ENCODE results near the gene NPVF. TPM values are rescaled to one million over a fixed set of nuclear protein-coding genes. Genes with fewer than 3 reads are reported as not detected.

Gene NPVF
- total RNA-seq, 1 donor from 2014 or later: not detected

DNA sequence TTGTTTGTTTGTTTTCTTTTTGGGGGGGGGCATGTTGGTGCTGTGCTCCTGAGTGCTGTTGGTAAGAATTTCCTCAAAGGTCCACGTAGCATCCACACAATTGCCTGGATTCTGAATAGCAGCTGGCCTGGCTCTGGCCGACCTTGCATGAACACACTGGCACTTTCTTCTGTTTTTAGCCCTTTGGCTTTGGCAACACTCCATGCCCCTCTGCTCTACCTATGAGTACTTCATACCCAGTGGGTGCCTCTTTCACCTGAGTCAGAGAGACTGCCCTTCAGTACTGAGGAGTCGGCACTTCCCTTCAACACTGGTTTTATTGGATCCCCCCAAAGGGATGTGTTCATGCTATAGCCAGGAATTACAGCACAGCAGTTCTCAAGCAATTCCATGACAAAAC is 7.2 kb upstream of the NPVF start:
- intact Hi-C loops (cut with micrococcal nuclease): no loop called here

DNA sequence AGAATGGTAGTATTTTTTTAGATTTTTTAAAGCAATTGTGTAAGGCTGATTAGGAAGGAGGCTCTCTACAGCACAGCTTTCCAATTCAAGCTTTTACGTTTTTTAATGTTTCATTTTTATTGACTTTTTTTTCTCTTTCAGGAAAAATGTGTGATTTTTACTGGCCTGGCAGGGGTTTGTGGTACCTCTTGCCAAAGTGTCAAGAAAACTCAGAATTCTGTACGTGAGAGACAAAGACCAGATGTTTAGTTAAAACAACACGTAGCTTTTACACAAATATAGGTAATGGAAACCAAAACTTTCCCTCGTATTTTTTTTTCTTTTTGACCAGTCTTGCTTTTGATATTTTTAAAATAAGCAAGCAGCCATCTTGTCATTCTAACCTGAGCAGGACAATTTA is 6.0 kb upstream of the NPVF start:
- intact Hi-C loops (cut with micrococcal nuclease): no loop called here

DNA sequence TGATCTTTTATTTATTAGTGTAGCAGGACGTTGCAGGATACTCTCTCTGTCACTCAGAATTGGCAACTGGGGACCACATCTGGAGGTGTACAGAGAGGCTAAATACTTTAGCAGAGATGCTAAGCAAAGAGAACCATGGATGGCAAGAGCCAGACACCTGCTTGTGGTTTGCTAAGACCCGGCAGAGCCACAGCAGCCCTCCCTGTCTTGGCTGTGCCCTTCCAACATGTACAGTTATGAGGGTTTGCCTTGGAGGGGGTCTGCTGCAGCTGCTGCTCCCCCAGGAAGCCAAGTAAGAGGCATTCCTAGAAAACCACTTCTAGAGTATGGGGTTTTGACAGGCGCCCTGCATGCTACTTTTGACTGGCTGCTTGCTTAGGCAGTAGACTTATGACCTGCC is 5.1 kb downstream of the NPVF start:
- intact Hi-C loops (cut with micrococcal nuclease): no loop called here

DNA sequence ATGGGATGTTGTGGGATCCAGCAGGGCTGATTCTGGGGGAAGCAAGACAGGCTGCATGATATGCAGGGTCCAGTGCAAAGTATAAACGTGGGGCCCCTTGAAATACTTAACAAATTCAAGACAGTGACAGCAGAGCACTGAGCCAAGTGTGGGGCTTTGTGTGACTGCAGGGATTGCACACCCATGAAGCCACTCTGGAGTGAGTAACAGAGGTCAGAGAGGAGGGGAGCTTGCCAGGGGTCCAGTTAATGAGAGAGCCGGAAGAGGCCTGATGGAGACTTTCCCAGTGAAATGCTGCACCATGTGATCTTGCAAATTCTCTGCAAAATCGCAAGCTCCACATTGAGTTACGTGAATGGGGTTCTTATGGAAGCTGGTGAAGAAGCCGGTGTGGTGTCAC is 5.6 kb downstream of the NPVF start:
- intact Hi-C loops (cut with micrococcal nuclease): no loop called here

DNA sequence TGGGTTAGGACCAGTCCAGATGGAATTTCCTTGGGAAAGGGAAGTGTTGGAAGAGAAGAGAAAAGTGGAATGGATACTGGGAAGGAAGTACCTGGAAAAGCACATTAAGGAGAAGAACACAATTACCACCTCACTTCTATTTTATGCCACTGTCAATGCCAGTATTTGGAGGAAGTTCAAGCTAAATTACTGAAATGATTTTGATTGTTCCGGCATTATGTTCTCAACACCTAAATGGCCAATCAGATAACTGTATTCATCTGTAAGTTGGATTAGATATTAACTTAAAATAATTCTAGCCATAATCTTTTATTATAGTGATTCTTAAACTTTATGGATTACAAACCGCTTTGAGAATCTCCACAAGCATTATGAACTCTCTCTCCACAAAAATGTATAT is 7.3 kb downstream of the NPVF start:
- intact Hi-C loops (cut with micrococcal nuclease): no loop called here

DNA sequence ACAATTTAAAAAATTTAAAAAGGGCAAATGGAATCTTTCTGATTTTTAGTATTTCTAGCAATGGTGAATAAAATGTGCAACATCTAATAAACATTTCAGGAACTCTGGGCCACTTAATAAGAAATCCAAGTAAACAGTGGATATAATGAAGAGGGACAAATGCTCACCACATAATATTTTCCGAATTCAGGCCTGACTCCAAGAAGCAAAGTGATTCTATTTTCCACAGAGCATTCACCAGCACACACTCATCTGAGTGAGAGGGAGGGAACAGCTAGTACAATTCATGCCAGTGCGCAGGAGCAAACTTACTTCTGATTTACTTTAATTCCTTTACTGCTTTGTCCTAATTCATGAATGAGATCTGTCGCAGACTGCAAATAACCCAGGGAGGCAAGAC is 10.1 kb downstream of the NPVF start:
- intact Hi-C loops (cut with micrococcal nuclease): no loop called here

DNA sequence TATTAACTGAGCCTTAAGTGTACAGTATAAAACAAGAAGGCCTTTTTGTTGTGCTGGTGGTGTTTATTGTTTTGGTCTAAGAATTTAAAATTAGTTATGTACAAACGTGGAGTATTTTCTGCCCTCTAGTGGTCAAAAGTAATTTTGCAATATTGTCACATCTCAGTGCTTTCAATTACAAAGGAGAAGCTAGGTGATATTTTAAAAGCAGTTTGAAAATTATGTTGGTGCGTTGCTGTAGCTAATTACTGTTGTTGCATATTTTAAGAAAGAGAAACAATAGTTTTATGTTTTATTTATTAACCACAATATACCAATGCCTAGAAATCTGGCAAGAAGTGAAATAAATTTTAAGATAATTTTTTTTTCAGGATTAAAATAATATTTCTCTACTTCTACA is 11.4 kb downstream of the NPVF start:
- intact Hi-C loops (cut with micrococcal nuclease): loop anchor here (1.0 kb wide), 1 partner anchor 37 kb away; a partner anchor contains a TSS

DNA sequence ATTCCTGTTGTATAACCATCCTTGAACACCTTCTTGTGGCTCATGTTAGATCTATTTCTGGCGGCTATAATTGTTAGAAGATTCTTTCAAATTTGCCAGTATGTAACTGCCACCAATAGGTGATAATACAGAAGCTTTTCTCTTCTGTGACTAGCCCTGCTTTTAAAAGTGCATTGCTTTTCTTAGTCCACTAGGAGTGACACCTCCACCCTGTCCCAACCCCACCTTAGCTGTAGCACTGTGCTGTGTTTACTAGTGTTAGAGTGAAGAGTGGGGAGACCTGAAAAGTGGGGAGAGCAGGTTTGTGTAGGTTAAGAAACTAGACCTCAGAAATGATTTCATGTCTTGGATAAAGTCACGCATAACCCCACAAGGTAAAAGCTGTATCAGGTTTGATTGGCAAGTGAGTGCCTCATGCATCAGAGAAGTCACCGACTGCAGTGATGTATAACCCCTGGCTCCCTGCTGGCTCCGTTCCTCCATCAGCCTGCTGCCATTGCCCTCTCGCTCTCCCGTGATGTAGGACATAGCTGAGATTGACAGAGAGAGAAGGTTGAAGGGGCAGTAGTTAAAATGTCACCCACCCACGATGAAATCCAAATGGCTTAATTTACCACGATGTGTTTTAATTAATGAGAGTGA is 12.5 kb downstream of the NPVF start:
- intact Hi-C loops (cut with micrococcal nuclease): no loop called here

DNA sequence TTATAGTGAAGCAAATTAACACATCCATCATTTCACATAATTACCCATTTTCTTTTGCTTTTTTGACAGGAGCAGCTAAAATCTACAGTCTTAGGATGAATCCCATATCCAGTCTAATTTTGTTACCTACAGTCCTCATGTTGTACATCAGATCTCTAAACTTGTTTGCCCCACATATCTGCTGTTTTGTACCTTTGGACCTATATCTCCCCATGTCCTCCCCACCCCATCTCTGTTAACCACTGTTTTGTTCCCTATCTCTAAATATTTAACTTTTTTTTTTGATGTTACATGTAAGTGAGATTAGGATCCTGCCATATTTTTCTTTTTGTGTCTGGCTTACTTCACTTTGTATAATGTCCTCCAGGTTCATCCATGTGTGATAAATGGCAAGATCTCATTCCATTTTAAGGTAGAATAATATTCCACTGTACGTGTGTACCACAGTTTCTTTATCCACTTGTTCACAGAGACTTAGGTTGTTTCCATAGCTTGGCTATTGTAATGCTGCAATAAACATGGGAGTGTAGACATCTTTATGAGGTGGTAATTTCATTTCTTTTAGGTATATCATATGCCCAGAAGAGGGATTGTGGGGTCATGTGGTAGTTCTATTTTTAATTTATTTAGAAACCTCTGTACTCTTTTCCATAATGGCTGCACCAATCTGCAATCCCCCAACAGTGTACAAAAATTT is 19.6 kb downstream of the NPVF start:
- intact Hi-C loops (cut with micrococcal nuclease): no loop called here

DNA sequence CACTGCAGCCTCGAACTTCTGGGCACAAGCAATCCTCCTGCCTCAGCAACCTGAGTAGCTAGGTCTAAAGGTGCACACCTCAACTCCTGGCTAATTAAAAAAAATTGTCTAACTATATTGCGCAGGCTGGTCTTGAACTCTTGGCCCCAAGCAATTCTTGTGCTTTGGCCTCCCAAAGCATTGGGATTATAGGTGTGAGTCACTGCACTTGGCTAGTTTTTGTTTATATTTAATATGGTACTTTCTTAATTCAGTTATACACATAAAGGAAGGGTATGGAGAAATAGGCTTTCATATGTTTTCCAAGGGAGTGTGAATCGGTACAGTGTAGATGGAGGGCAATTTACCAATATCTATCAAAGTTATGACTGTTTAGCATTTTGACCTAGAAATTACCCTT is 20.4 kb downstream of the NPVF start:
- intact Hi-C loops (cut with micrococcal nuclease): no loop called here

DNA sequence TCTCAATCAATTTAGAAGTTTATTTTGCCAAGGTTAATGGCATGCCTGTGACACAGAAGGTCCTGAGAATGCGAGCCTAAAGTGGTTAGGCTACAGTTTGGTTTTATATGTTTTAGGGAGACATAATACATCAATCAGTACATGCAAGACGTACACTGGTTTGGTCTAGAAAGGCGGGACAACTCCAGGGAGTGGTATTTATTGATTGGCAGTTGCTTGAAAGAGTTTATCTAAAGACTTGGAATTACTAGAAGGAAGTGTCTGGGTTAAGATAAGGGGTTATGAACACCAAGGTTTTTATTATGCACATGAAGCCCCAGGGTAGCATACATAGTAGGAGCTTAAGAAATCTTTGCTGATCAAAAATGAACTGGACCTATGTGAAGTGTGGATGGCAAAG is 21.5 kb downstream of the NPVF start:
- intact Hi-C loops (cut with micrococcal nuclease): no loop called here

DNA sequence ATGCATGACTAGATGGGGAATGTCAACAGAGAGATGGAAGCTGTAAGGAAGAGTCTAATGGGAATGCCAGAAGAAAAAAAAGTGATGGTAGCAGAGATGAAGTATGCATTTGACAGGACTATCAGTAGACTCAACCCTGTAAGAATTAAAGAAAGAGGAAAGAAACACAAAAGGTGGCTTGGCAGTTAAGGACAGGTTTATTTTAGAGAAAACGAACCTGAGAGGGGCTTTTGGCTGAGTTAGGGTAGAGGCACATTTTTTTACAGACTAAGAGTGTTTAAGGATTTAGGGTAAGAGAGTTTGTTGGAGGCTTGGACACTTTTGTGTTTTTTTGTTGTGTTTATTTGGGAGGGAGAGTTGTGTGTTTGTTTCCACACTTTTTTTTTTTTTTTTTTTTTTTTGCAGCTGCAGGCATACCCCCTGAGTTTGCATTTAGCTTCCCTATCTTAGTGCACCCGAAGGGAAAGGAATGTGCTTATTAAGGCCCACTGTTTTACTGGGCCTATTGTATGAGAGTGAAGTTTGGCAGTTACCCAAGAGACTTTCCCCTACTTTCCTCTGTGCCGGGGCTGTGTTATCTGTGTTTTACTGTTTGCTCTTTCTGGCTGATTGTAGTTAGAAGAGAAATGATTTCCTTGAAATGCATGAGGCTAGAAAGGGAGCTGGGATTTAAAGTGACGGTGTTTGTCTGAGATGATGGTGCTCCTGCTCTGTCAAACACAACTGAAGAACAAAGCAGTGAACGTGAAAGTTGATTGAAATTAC is 32.0 kb downstream of the NPVF start:
- intact Hi-C loops (cut with micrococcal nuclease): no loop called here

DNA sequence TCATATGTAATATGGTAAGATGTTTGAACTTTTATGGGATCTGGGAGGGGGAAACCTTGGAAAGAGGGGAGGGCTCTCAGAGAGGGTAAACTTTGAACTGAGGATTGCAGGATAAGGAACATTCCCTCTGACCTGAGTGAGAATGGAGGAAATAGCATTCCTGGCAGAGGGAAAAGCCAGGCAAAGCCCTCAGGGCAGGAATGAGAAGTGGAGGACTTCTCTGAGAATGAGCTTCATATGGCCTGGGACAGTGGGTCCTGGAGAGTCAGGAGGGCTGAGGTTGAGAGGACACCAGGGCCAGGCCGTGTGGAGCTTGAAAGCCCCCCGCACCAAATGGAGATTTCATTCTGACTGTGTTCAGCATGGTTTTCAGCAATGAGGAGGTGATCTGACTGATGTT is 34.2 kb downstream of the NPVF start:
- intact Hi-C loops (cut with micrococcal nuclease): no loop called here

DNA sequence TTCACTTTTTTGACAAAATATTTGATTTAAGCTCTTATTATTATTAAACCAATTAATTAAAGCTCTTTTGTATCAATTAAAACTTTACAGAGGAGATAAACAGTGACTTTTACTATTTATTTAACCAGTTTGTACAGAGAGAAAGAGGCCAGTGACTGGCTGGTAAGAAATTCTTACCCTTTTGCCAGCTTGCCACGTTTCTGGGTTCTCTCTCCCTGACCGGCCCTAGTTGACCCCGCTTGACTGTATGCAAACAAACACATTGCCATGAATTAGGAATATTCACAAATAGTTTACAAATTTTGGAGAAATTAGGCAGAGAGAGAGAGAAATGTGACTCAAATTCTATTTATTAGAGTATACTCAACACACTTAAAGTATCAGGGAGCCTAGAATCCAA is 36.2 kb downstream of the NPVF start:
- intact Hi-C loops (cut with micrococcal nuclease): no loop called here

DNA sequence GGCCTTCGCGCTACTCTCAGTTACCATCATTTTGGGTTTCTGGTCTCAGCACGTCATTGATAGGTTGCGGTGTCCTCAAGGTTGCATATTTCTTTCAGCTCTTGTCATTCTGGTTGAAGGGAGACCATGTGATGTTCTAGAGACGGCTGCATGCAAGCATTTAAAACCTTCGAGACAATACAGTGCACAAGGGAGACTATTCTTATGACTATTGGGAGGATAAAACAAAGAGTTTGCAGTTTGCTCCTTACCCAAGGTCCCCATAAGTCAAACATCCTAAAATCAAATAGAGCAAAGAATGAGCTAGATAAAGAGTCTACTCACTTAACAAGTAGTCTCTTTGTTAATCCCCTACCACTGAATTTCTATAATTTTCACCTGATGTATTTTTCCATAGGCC is 39.1 kb downstream of the NPVF start:
- intact Hi-C loops (cut with micrococcal nuclease): loop anchor here (10.0 kb wide), 2 partner anchors 1106 to 1594 kb away; partner anchors contain the start of genes CCDC126 and SNX10

DNA sequence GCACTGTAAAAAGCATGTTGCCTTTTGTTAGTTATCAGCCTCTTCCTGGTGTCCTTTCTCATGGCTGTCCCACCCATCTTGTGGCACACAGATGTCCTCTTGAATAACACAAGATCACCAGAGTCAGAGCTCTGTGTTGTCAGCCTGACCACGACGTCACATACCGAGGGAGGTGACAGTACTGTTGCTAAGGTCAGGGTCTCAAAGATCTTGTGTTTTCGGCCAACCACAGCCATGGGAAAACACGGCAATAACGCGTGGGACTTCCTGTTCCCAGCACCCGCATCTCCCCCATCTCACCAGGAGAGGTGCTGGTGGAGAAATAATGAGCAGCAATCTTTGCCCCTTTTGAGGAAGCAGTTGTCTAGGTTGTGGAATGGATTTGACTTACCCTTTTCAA is 40.4 kb downstream of the NPVF start:
- intact Hi-C loops (cut with micrococcal nuclease): loop anchor here (10.0 kb wide), 2 partner anchors 1107 to 1593 kb away; partner anchors contain the start of genes CCDC126 and SNX10

DNA sequence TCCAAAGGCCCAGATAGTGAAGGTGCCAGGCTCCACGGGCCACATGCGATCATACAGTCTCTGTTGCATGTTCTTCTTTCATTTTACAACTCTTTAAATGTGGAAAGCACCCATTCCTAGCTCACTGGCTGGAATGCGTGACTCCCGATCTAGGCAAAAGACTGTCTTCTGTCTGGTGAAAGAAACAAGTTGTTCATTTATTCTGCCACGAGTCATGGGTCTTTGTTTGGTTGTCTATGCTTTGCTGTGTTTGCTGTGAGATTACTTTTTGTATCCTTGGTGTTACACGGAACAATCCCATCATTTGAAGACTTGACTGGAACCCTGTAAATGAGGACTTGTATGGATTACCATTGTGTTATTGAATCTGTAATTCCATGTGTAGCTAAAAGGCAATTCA is 41.9 kb downstream of the NPVF start:
- intact Hi-C loops (cut with micrococcal nuclease): loop anchor here (10.0 kb wide), 2 partner anchors 1108 to 1592 kb away; partner anchors contain the start of genes CCDC126 and SNX10

DNA sequence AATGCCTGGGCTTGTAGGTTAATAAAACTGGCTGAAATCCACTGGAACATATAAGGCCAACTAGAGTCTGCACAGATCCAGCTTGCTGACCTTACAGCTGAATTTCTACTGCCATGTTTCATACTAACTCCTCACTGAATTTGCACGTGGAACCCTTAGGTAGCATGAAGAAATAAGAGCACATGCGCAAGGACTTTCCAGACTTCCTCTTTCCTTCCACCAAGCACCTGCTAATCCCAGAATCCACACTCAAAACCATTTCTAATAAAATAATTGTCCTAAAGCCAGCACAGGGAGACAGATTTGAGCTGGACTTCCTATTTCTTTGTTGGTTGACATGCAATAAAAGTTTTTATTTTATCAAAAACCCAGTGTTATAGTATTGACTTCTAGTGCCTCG is 46.8 kb downstream of the NPVF start:
- intact Hi-C loops (cut with micrococcal nuclease): loop anchor here (2.0 to 10.0 kb wide), 7 partner anchors 385 to 1707 kb away; partner anchors contain the start of genes CCDC126, PALS2 and SNX10

DNA sequence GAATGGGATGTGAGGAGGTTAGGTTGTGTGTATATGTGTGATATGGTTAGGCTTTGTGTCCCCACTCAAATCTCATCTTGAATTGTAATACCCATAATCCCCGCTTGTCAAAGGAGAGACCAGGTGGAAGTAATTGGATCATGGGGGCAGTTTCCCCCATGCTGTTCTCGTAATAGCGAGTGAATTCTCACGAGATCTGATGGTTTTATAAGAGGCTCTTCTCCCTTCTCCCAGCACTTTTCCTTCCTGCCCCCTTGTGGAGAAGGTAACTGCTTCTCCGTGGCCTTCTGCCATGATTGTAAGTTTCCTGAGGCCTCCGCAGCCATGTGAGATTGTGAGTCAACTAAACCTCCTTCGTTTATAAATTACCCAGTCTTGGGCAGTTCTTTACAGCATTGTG is 47.3 kb downstream of the NPVF start:
- intact Hi-C loops (cut with micrococcal nuclease): loop anchor here (1.0 to 10.0 kb wide), 15 partner anchors 21 to 1706 kb away; partner anchors contain the start of genes CCDC126, CYCS, OSBPL3 and PALS2

DNA sequence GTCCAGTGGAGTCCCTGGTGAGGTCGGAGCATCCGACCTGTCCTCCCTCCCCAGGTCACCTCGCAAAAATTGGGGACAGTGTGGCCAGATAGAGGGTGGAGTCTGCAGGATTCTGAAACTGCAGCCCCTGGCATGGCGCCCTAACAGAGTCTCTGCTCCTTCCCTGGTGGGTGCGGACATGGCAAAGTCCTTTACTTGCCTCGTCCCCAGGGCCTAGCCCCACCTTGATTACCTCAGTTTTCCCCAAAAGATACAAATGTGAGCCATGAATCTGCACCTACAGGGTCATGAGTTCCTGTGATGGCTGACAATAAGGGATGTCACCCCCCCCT is 47.7 kb downstream of the NPVF start:
- intact Hi-C loops (cut with micrococcal nuclease): loop anchor here (1.0 to 10.0 kb wide), 15 partner anchors 20 to 1706 kb away; partner anchors contain the start of genes CCDC126, CYCS, OSBPL3 and PALS2

DNA sequence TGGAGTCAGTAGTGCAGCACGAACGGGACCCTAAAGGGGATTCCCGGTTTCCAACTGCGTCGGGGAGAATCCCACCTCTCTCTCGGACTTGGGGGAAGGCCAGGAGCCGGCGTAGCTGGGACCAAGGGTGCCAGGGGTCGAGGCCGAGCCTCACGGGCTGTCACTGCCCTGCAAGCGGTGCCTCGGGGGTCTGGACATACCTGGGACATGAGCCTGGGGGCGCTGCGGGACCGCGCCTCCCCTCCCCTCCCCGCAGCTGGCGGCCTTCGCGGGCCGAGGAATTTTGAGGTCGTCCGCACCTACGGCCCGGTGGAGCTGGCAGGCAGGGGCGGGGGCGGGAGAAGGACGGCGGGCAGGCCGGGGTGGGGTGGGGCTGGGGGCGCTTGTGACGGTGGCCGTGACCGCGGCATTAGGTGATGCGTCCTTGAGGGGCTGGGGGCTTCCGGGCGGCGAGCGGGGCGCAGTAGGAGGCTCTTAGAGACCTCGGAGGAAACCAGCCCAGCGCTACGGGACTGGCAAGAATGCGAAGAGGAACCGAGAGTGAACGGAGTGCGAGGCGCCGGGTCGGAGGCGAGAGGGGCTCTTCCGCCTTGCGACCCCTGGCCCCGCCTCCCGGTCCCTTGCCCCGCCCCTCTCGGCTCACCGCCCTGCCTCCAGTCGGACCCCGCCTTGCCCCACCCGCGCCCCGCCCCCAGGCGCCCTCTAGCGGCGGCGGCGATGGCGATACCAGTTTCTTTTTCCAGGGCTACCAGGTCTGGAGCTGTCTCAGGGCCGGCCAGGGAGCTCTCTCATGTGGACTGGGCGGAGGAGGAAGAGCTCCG is 48.3 kb downstream of the NPVF start:
- intact Hi-C loops (cut with micrococcal nuclease): loop anchor here (1.0 to 10.0 kb wide), 15 partner anchors 20 to 1705 kb away; partner anchors contain the start of genes CCDC126, CYCS, OSBPL3 and PALS2

Data from T-helper 1 cell treated with Interleukin-12 subunit alpha and Interleukin-12 subunit beta and Interleukin-4 antibody, amounts not matched to agents 30 ng/mL and 1 ng/mL, for 36 hours (primary cell).